PC-3 (cell line): ENCODE data around the gene GMDS.

Source experiments
- EZH2 ChIP-seq: fragments of 300-600 bp; sonication (generic); IDR thresholded peaks from one replicate; pipeline ENCODE4 v1.6.1; 2017; ENCODE audit warnings: antibody characterized with exemption, mild to moderate bottlenecking, low read length; ENCODE audit not compliant: unreplicated experiment
- TF ChIP-seq, protein P1 (sequence below): fragments of 300-600 bp; sonication (generic); conservative IDR thresholded peaks from 2 replicates; pipeline ENCODE4 v1.5.1; 2017; ENCODE audit warnings: antibody characterized with exemption, low read depth, mild to moderate bottlenecking, low read length

DNA sequence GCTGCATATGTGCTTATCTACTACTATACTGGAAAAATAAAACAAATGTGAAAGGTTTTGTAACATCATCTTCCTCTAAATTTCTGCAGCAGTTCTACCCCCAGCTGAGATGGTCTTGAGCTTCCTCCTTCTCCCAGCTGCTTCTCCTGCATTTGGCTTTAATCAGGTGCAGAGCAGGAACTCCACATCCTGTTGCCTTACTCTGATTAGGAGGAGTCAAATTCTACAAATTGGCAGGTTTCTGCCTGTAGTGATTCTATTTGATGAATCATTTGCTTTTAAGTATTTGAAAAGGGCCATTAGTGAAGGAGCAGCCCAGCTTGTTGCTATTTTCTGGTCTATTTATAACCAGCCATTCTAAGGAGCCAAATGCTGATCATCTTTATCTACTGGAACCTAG lies 224.5 kb downstream of the GMDS start:
- TF ChIP-seq, protein P1, sequence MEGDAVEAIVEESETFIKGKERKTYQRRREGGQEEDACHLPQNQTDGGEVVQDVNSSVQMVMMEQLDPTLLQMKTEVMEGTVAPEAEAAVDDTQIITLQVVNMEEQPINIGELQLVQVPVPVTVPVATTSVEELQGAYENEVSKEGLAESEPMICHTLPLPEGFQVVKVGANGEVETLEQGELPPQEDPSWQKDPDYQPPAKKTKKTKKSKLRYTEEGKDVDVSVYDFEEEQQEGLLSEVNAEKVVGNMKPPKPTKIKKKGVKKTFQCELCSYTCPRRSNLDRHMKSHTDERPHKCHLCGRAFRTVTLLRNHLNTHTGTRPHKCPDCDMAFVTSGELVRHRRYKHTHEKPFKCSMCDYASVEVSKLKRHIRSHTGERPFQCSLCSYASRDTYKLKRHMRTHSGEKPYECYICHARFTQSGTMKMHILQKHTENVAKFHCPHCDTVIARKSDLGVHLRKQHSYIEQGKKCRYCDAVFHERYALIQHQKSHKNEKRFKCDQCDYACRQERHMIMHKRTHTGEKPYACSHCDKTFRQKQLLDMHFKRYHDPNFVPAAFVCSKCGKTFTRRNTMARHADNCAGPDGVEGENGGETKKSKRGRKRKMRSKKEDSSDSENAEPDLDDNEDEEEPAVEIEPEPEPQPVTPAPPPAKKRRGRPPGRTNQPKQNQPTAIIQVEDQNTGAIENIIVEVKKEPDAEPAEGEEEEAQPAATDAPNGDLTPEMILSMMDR: no peak
- TF ChIP-seq EZH2: no peak
